SK-N-MC (cell line): ENCODE measurements around the gene NCKAP5.

Experiments
- EZH2 ChIP-seq: fragments of 200-600 bp; sonication (generic); IDR thresholded peaks from one replicate; pipeline ENCODE4 v1.6.1; 2017; ENCODE audit warnings: antibody characterized with exemption
- FOXP2 ChIP-seq: optimal IDR thresholded peaks from 2 replicates; pipeline ENCODE3; 2011; ENCODE audit warnings: mild to moderate bottlenecking, moderate library complexity; ENCODE audit not compliant: insufficient read depth; ENCODE audit errors: extremely low read length, control extremely low read depth
- POLR2AphosphoS5 ChIP-seq: IDR thresholded peaks from 2 replicates; pipeline ENCODE4 v1.6.1; 2012; ENCODE audit warnings: mild to moderate bottlenecking, low read depth, low read length, borderline replicate concordance

- TF ChIP-seq EZH2 (no peak), POLR2AphosphoS5 (no peak), FOXP2 (no peak)
Measured at GRCh38 chr2:133109772-133110171, 458.5 kb downstream of the NCKAP5 start.
